ENCODE data around the gene ST6GALNAC3. TPM values are rescaled to one million over a fixed set of nuclear protein-coding genes. Genes with fewer than 3 reads are reported as not detected.

Gene ST6GALNAC3
- total RNA-seq, 1 experiment from 2014 or later = 0.82 TPM

DNA sequence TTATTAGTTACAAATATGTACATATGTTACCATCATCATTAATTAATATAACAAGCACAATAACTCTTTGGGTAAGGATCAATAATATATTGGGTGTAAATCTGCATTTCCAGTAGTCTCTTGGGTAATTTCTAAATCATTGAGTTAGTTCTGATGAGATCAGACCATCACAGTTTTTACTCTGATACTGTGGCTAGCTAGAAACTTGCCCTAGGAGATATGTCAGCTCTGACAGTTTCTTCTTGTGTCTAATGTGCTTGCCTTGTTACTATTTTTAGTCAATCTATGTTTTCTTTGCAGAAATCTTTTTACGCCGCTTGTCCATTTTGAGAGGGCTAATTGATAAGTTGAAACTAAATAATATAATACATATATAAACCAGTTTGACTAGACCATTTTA, 507.2 kb downstream of the ST6GALNAC3 start:
- Mint-ChIP-seq H3K4me1 (ENCODE audit: insufficient read depth, unreplicated experiment) (no peaks in the 10 kb centered on the region), H3K9me3 (ENCODE audit: unreplicated experiment) (no peaks in the 10 kb centered on the region), H3K27me3 (ENCODE audit: insufficient read depth, unreplicated experiment) (no peaks in the 10 kb centered on the region), H3K4me3 (ENCODE audit: unreplicated experiment) (no peak overlapping the region), H3K36me3 (ENCODE audit: insufficient read depth, unreplicated experiment) (no peaks in the 10 kb centered on the region), H3K27ac (ENCODE audit: low read depth, unreplicated experiment) (no peak overlapping the region)
- POLR2A ChIA-PET = no interaction called here
- CTCF ChIA-PET = no interaction called here
- no TSS peak for BruUV-seq (replicated peaks)
- intact Hi-C loops (cut with micrococcal nuclease) = no loop called here
- DNase-seq (ENCODE audit: unreplicated experiment) = no peak
- TF ChIP-seq, protein P1, sequence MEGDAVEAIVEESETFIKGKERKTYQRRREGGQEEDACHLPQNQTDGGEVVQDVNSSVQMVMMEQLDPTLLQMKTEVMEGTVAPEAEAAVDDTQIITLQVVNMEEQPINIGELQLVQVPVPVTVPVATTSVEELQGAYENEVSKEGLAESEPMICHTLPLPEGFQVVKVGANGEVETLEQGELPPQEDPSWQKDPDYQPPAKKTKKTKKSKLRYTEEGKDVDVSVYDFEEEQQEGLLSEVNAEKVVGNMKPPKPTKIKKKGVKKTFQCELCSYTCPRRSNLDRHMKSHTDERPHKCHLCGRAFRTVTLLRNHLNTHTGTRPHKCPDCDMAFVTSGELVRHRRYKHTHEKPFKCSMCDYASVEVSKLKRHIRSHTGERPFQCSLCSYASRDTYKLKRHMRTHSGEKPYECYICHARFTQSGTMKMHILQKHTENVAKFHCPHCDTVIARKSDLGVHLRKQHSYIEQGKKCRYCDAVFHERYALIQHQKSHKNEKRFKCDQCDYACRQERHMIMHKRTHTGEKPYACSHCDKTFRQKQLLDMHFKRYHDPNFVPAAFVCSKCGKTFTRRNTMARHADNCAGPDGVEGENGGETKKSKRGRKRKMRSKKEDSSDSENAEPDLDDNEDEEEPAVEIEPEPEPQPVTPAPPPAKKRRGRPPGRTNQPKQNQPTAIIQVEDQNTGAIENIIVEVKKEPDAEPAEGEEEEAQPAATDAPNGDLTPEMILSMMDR (IDR thresholded peaks at IDR 0.05; ENCODE audit: unreplicated experiment) = no peak

DNA sequence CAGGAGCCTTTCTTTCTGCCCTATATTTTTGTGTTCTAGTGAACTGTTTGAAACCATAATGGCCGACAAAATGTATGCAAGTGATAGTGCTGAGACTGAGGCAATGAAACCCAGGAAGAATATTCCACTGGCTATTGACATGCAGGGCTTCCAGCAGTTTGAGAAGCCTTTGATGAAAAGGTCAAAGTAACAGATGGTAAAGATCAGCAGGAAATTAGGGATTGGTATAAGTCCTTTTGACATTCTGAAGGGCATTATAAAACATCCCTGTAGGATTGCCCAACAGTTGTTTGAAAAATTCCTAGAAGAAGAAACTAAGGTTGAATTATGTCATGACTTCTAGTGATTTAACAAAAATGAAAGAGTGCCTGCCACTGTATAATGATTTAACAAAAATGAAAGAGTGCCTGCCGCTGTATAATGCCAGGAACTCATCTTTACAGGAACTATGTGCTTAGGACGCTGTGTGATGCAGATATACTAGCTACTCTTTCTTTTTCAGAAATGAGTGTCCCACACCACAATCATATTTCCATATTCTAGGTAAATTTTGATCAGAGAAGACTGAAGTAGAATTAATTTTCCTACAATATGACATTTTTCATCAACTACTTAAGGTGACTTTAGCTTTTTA, 508.8 kb downstream of the ST6GALNAC3 start:
- Mint-ChIP-seq H3K36me3 (ENCODE audit: insufficient read depth, unreplicated experiment) (no peaks in the 10 kb centered on the region), H3K4me1 (ENCODE audit: insufficient read depth, unreplicated experiment) (no peaks in the 10 kb centered on the region), H3K9me3 (ENCODE audit: unreplicated experiment) (no peaks in the 10 kb centered on the region), H3K27me3 (ENCODE audit: insufficient read depth, unreplicated experiment) (no peaks in the 10 kb centered on the region), H3K4me3 (ENCODE audit: unreplicated experiment) (no peak overlapping the region), H3K27ac (ENCODE audit: low read depth, unreplicated experiment) (no peak overlapping the region)
- ChIA-PET POLR2A (no interaction called here), CTCF (no interaction called here)
- TF ChIP-seq, protein P1 (IDR thresholded peaks at IDR 0.05; ENCODE audit: unreplicated experiment) = no peak
- intact Hi-C loops (cut with micrococcal nuclease) = no loop called here
- no TSS peak for BruUV-seq (replicated peaks)
- DNase-seq (ENCODE audit: unreplicated experiment) = no peak

DNA sequence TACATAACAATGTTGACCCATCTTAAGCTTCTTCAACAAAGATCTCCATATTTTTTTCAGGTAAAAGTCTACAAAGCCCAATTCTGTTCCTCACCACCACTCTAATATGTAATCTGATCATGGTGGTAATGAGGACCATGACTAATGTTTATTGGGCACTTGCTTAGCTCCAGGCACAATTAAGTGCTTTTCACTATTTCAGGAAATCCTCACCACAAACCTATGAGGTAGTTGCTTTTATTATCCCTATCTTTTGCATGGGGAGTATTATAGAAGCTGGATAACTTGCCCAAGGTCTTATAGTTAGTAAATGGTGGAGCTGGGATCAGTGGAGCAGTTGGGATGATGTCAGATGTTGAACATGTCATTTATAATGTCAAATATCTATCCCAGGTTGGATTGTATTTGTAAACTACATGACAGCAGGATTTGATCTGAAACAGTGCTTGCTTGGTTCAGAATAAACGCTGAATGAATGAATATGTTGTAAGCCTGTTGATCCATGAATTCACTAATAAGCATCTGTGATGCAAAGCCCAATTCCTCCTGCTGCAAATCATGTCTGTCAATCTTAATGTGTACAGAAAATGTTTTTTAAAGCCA, 509.4 kb downstream of the ST6GALNAC3 start:
- Mint-ChIP-seq H3K4me1 (ENCODE audit: insufficient read depth, unreplicated experiment) (no peaks in the 10 kb centered on the region), H3K4me3 (ENCODE audit: unreplicated experiment) (no peak overlapping the region), H3K27me3 (ENCODE audit: insufficient read depth, unreplicated experiment) (no peaks in the 10 kb centered on the region), H3K36me3 (ENCODE audit: insufficient read depth, unreplicated experiment) (no peaks in the 10 kb centered on the region), H3K9me3 (ENCODE audit: unreplicated experiment) (no peaks in the 10 kb centered on the region), H3K27ac (ENCODE audit: low read depth, unreplicated experiment) (no peak overlapping the region)
- CTCF ChIA-PET = no interaction called here
- intact Hi-C loops (cut with micrococcal nuclease) = no loop called here
- POLR2A ChIA-PET = no interaction called here
- no peak for DNase-seq (ENCODE audit: unreplicated experiment)
- TF ChIP-seq, protein P1 (IDR thresholded peaks at IDR 0.05; ENCODE audit: unreplicated experiment) = no peak
- BruUV-seq (replicated peaks) = no TSS peak

DNA sequence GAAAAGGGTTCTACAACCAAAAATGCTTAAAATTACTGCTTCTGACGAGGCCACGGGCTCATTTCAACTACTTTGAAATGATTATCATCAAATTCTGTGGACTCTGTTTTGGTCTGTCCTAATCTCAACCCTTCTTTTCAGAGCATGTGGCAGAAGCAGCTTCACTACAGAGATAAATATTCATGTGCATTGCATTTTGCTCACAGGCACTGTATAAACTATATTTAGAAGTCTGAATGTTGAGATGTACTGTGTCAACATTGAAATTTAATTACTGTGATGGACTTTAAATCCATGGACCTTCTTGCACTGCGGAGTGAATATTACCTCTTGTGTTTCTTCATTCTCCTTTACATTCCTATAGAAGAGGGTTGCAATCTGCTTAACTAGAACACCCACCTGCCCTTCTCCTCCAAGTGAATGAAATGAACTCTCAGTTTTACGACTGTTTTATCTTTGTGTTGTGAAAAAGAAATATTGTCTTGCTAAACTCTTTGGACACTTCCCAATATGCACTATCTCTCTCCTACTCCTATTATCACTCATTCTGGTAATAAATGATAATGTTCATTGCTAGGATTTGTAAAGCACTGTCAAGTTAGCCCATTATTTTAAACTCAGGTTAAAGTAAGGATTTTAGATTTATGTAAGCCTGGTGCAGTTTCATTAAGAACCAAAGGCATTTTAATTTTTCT, 511.6 kb downstream of the ST6GALNAC3 start:
- Mint-ChIP-seq H3K36me3 (ENCODE audit: insufficient read depth, unreplicated experiment) (no peaks in the 10 kb centered on the region), H3K27me3 (ENCODE audit: insufficient read depth, unreplicated experiment) (no peaks in the 10 kb centered on the region), H3K4me1 (ENCODE audit: insufficient read depth, unreplicated experiment) (no peaks in the 10 kb centered on the region), H3K27ac (ENCODE audit: low read depth, unreplicated experiment) (no peak overlapping the region), H3K9me3 (ENCODE audit: unreplicated experiment) (no peaks in the 10 kb centered on the region), H3K4me3 (ENCODE audit: unreplicated experiment) (no peak overlapping the region)
- ChIA-PET POLR2A (interaction anchor here (0.7 kb wide), 2 partner anchors 364 to 498 kb away, joined by 3 read pairs; no protein-coding TSS in a partner anchor), CTCF (interaction anchor here (0.7 kb wide), 1 partner anchor 386 kb away, joined by 4 read pairs; no protein-coding TSS in a partner anchor)
- no peak for DNase-seq (ENCODE audit: unreplicated experiment)
- TF ChIP-seq, protein P1 (IDR thresholded peaks at IDR 0.05; ENCODE audit: unreplicated experiment) = no peak
- no TSS peak for BruUV-seq (replicated peaks)
- intact Hi-C loops (cut with micrococcal nuclease) = no loop called here

All from MCF 10A (cell line).